Heart right ventricle (tissue), 16 donors: ENCODE data around the gene PCNX3. TPM values are rescaled to one million over a fixed set of nuclear protein-coding genes. Genes with fewer than 3 reads are reported as not detected.
A peak's percentile ranks its signal among the peaks of the same experiment; 100 is the strongest.
"Not testable (repeated sequence)": the region's sequence is repeated elsewhere in the genome, so short reads cannot be mapped to it uniquely, and the experiment has no call there.

ENCODE experiments used
- ATAC-seq, 8 donors: fragments of 200-7000 bp; cut with Tn5 transposase; one replicate each; pipeline ENCODE4 v1.9.1; 2020; ENCODE audit warnings: mild to moderate bottlenecking in 8 of 8, moderate library complexity in 8 of 8, moderate number of reproducible peaks in 1 of 8
- DNase-seq, 2 donors: peaks; one replicate each; pipeline ENCODE4 v3.0.0-alpha.2; 2020
- H3K27ac ChIP-seq, 10 donors: fragments of 200-600 bp; sonication (generic) in 2 of 10; one replicate each; pipeline versions ENCODE4 v1.5.0 to v1.8.0; 2020 to 2022; ENCODE audit warnings: mild to moderate bottlenecking in 3 of 10
- H3K27me3 ChIP-seq, 7 donors: fragments of 200-600 bp; one replicate each; pipeline ENCODE4 v1.8.0; 2021 to 2022; ENCODE audit warnings: mild to moderate bottlenecking in 2 of 7
- H3K36me3 ChIP-seq, 9 donors: fragments of 200-600 bp; sonication (generic) in 1 of 9; one replicate each; pipeline versions ENCODE4 v1.5.0 to v1.8.0; 2020 to 2022; ENCODE audit warnings: mild to moderate bottlenecking in 2 of 9
- H3K4me1 ChIP-seq, 9 donors: fragments of 200-600 bp; sonication (generic) in 1 of 9; one replicate each; pipeline versions ENCODE4 v1.5.0 to v1.8.0; 2020 to 2022; ENCODE audit warnings: mild to moderate bottlenecking in 4 of 9
- H3K4me3 ChIP-seq, 10 donors: fragments of 200-600 bp; sonication (generic) in 2 of 10; one replicate each; pipeline versions ENCODE4 v1.5.0 to v1.8.0; 2020 to 2022; ENCODE audit warnings: mild to moderate bottlenecking in 7 of 10, moderate library complexity in 2 of 10
- H3K9me3 ChIP-seq, 11 donors: fragments of 200-600 bp in 10 of 11; sonication (generic) in 2 of 11; one replicate each; pipeline versions ENCODE4 v1.5.0 to v1.8.0; 2013 to 2022; ENCODE audit warnings: mild to moderate bottlenecking in 2 of 11, control low read depth in 1 of 11, moderate library complexity in 1 of 11
- CTCF ChIP-seq, 9 donors: fragments of 200-600 bp; sonication (generic) in 2 of 9; IDR thresholded peaks; one replicate each; pipeline versions ENCODE4 v1.5.0 to v1.8.0; 2021 to 2022; ENCODE audit warnings: antibody characterized with exemption in 9 of 9, mild to moderate bottlenecking in 5 of 9, moderate library complexity in 1 of 9
- WGBS, 2 donors: extraction: QIAGEN DNeasy Blood & Tissue Kit; methylation state at CpG; one replicate each; pipeline ENCODE4 v1.1.7; 2013; ENCODE audit warnings: inconsistent platforms in 1 of 2; 5-methylcytosine and 5-hydroxymethylcytosine counted together
- intact Hi-C, 10 donors: fragments of 100-400 bp; cut with DNase I; formaldehyde crosslinking; loops; one replicate each; pipeline versions ENCODE4 v1.11.1 to v1.14.2; 2022
- polyA plus RNA-seq, 2 donors: library from polyadenylated mRNA; stranded (reverse); fragments of 200-250 nt; gene quantifications; one replicate each; pipeline ENCODE4 v1.2.3, GENCODE V29; 2013
- total RNA-seq, 10 donors: library from RNA; stranded (reverse); fragmentation: NEBNext Ultra II Directional in 3 of 10; extraction: Animal tissue kit (Norgen Biotek cat#: 25700) in 3 of 10; gene quantifications; one replicate each; pipeline versions ENCODE4 v1.2.1 to v1.2.4, GENCODE V29; 2021 to 2023
- donor health status: Arrhythmogenic right ventricular cardiomyopathy.
- donor health status: ischemic (EF 13 %, LVEDD 7.1; RV severe dilation, severe dysfunction).
- donor health status: healthy with polysubstance abuse.
- donor health status: DM: no; HTN: yes; CAD: no.
- donor health status: DM: no; HTN: no; CAD: no.
- donor health status: ischemic (EF 25% LVEDD 6.9; RV normal size, moderate dysfunction).
- donor health status: ischemic (EF 25% LVEDD 5.7; RV mildly dilated, moderate dysfunction).
- donor health status: healthy.
- donor health status: DM: yes; HTN: yes; CAD: no.
- donor health status: Ischemic cardiomyopathy.
- donor health status: ischemic (EF 35%, LVEDD 5.7; RV mildly dilated, moderate dysfunction).
- donor health status: nonischemic (EF 11% LVEDD 7.7; RV severe dilation, severe dysfunction).
- donor health status: DM: yes; HTN: yes; CAD: no.
- donor health status: PGD.
- donor health status: ischemic (EF 29% LVEDD 5.4; RV normal size, mild dysfunction).
- donor health status: nonischemic (EF 23%, LVEDD 6.1; RV moderate dilation, normal function).

PCNX3 gene
- total and polyA plus RNA-seq, 12 donors = 9.4 to 16.9 (median 11.7) TPM

- H3K4me3 ChIP-seq = no peak overlapping the region
- no peak for TF ChIP-seq CTCF (IDR thresholded peaks at IDR 0.05)
- no peaks in the 10 kb centered on the region for H3K27me3 ChIP-seq
- ATAC-seq = no peak
- H3K4me1 ChIP-seq = no peaks in the 10 kb centered on the region
- DNase-seq = no peak
- H3K9me3 ChIP-seq = no peaks in the 10 kb centered on the region
- no peak overlapping the region for H3K27ac ChIP-seq
- intact Hi-C loops = no loop called here
- no peaks in the 10 kb centered on the region for H3K36me3 ChIP-seq
Measured at GRCh38 chr11:65672180-65672860, 56.7 kb downstream of the PCNX3 start.

- no peak overlapping the region for H3K4me3 ChIP-seq
- no peaks in the 10 kb centered on the region for H3K36me3 ChIP-seq
- H3K27me3 ChIP-seq = no peaks in the 10 kb centered on the region
- 74 to 88% methylated on average over 2 of the region's 2 CpGs for WGBS, 2 donors
- intact Hi-C loops = no loop called here
- TF ChIP-seq CTCF (IDR thresholded peaks at IDR 0.05) = no peak
- no peaks in the 10 kb centered on the region for H3K9me3 ChIP-seq
- no peaks in the 10 kb centered on the region for H3K4me1 ChIP-seq
- DNase-seq (no peak), ATAC-seq (no peak)
- H3K27ac ChIP-seq = no peak overlapping the region
Measured at GRCh38 chr11:65672982-65673381, 57.4 kb downstream of the PCNX3 start.

GRCh38 chr11:65680192-65680743 is 64.7 kb downstream of the PCNX3 start:
- Histone ChIP-seq H3K4me3 (no peak overlapping the region), H3K36me3 (no peaks in the 10 kb centered on the region), H3K4me1 (no peaks in the 10 kb centered on the region), H3K27me3 (no peaks in the 10 kb centered on the region), H3K9me3 (no peaks in the 10 kb centered on the region), H3K27ac (no peak overlapping the region)
- no peak for TF ChIP-seq CTCF (IDR thresholded peaks at IDR 0.05)
- no peak for ATAC-seq
- 83 to 84% methylated on average over 5 of the region's 5 CpGs for WGBS, 2 donors
- DNase-seq = no peak
- intact Hi-C loops = no loop called here

- DNase-seq, H3K27ac ChIP-seq, intact Hi-C loops, ATAC-seq, H3K4me3 ChIP-seq, H3K36me3 ChIP-seq, H3K4me1 ChIP-seq, H3K9me3 ChIP-seq, H3K27me3 ChIP-seq: not testable (repeated sequence)
- 86 to 87% methylated on average over 6 of the region's 6 CpGs for WGBS, 2 donors
Measured at GRCh38 chr11:65683480-65683879, 67.9 kb downstream of the PCNX3 start.

GRCh38 chr11:65685981-65686380 is 70.4 kb downstream of the PCNX3 start:
- intact Hi-C loops = no loop called here
- 57 to 69% methylated on average over 8 of the region's 8 CpGs for WGBS, 2 donors
- ATAC-seq = peak in 6 of 8 donors; percentile 45 to 75 (median 66)
- Histone ChIP-seq H3K4me3 (no peak overlapping the region), H3K27ac (peak overlapping the region in 2 of 10 donors; percentile 14 to 43), H3K36me3 (no peaks in the 10 kb centered on the region), H3K9me3 (no peaks in the 10 kb centered on the region), H3K27me3 (no peaks in the 10 kb centered on the region), H3K4me1 (peaks cover 0 to 5% (median 0%) of the 10 kb centered on the region in 9 donors)
- TF ChIP-seq CTCF (IDR thresholded peaks at IDR 0.05) = no peak
- DNase-seq = no peak
